Left cardiac atrium (tissue), 4 donors: Measurements from ENCODE around the gene MYH9. TPM values are rescaled to one million over a fixed set of nuclear protein-coding genes. Genes with fewer than 3 reads are reported as not detected.
A peak's percentile ranks its signal among the peaks of the same experiment; 100 is the strongest.

Experiments
- ATAC-seq, 2 donors: fragments of 200-7000 bp; cut with Tn5 transposase; one replicate each; pipeline ENCODE4 v1.9.1; 2020; ENCODE audit warnings: mild to moderate bottlenecking in 2 of 2, moderate library complexity in 2 of 2
- DNase-seq: peaks from one replicate; pipeline ENCODE4 v3.0.0-alpha.2; 2020
- intact Hi-C, 2 donors: fragments of 100-400 bp; cut with DNase I; formaldehyde crosslinking; loops; one replicate each; pipeline versions ENCODE4 v1.14.1 to v1.15.1; 2022 to 2023
- total RNA-seq, 2 donors: library from RNA; stranded (reverse); fragmentation: NEBNext Ultra II Directional; extraction: Animal tissue kit (Norgen Biotek cat#: 25700); gene quantifications; one replicate each; pipeline ENCODE4 v1.2.1, GENCODE V29; 2021
- donor health status: DM: no; HTN: yes; CAD: no.
- donor health status: DM: no; HTN: yes; CAD: no; lungs with severe emphysema.
- donor health status: DM: yes; HTN: yes; CAD: no.
- donor health status: Dilated cardiomyopathy.

The MYH9 gene
- total RNA-seq, 2 donors from 2014 or later, result 225 to 367 TPM

DNA sequence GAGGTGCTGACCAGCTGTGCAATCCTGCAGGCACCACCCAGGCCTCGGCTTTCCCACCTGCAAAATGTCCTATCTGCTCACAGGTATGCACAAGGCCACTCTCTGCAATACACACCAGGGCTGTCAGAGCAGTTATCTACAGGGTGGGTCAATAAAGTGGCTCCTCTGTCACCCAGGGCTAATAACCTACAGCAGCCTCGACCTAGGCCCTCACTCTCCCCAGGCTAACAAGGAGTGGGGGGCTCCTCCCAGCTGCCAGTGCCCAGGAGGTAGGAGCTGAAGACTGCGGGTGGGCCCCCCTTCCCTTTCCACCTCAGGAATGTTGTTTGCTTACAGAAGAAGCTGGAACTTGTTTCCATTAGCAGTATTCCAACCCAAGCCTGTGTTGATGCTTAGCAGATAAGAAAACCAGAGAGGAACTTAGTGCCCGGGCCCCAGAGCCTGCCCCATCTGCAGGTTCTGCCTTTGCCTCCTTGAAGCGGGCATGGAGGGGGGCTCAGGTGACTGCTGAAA is 26.8 kb downstream of the MYH9 start:
- no peak for ATAC-seq
- intact Hi-C loops, result no loop called here
- no peak for DNase-seq

DNA sequence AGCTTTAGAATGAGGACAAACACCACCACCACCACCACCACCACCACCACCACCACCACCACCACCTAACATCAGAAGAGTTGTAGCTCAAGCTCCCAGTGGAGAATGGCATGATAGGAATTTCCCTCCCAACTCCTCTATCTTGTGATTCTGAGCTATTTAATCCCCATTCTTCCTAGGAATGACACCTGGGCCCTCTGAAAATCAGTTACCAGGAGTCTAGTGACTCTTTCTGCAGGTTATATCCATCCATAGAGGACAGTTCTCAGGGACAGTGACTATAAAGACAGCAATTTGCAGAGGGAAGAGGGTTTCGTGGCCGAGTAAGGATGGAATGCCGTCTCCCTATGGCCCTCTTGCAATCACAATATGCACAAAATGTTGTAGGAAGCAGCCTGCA is 27.8 kb downstream of the MYH9 start:
- ATAC-seq (no peak), DNase-seq (no peak)
- intact Hi-C loops, result no loop called here

- intact Hi-C loops, result no loop called here
- DNase-seq (no peak), ATAC-seq (peak; percentile 4 to 13)
Observed at GRCh38 chr22:36359470-36359996, 28.2 kb downstream of the MYH9 start.

GRCh38 chr22:36358533-36359469 is 29.0 kb downstream of the MYH9 start:
- intact Hi-C loops, result no loop called here
- ATAC-seq (peak in 1 of 2 donors; percentile 11), DNase-seq (no peak)

DNA sequence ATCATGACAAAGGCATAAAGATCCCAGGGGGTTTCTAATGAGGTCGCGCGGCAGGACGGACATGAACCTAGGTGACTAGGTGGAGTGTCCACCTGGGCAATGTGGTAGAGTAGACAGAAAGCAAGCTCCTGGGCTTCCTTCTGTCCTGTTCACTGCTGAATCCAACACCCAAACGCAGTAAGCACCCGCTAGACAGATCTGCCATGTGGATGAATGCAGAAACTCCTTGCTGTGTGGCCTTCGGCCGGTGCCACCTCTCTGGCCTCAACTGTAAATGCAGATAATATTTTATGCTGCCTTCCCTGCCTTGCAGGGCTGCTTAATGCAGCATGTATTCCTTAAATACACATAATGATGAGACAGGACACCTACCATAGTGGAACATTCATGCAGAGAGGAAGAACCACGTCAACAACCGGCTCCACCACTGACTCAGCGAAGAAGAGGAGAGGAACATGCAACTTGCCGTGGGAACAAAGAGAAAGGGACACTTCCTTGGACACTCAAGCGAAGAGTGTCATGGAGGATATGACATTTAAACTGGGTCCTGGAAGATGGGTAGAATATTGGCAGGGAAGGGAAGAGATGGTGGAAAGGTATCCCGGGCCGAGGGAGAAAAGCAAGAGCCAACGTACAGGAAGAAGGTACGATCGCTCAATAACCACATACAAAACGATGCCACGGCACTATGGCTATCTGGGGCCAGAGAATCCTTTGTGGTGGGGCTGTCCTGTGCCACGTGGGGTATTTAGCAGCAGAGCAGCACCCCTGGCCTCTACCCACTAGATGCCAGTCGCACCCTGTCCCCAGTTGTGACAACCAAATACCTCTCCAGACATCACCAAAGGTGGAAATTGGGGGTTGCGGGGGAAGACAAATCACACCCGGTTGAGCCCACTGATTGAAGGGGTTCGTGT is 30.8 kb downstream of the MYH9 start:
- ATAC-seq, result no peak
- intact Hi-C loops, result no loop called here
- no peak for DNase-seq

GRCh38 chr22:36355894-36356293 is 31.9 kb downstream of the MYH9 start:
- no peak for ATAC-seq
- DNase-seq, result no peak
- intact Hi-C loops, result no loop called here

- DNase-seq (no peak), ATAC-seq (peak in 1 of 2 donors; percentile 4)
- intact Hi-C loops, result no loop called here
Observed at GRCh38 chr22:36355362-36355761, 32.4 kb downstream of the MYH9 start.

DNA sequence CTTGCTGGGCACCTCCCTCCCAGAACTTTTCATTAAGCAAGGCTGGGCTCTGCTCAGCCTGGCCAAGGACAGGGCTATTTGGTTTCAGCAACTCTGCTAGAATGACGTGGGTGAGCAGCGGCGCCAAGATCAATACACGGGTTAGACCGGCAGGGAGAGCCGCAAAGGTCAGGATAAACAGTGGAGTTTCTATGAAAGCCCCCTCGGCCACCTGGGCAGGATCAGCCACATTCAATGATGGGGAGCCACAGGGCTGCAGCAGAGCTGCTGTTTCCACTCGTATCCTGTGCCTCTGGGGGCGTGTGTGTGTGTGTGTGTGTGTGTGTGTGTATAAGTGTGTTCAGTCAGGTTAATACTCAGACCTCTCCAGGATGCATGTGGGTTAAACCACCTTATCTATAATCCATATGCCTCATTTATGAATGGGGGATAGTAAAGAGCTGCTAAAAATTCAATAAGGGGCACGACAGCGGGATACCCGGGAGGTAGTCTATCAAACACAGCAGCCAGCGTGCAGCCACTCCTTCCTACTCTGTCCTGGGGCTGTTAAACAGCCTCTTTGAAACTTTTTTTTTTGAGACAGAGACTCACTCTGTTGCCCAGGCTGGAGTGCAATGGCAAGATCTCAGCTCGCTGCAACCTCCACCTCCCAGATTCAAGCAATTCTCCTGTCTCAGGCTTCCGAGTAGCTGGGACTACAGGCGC is 34.8 kb downstream of the MYH9 start:
- peak; percentile 64 to 66 for ATAC-seq
- intact Hi-C loops, result no loop called here
- peak; percentile 86 for DNase-seq

GRCh38 chr22:36351921-36352802 is 35.6 kb downstream of the MYH9 start:
- no peak for DNase-seq
- intact Hi-C loops, result no loop called here
- peak; percentile 3 to 15 for ATAC-seq

DNA sequence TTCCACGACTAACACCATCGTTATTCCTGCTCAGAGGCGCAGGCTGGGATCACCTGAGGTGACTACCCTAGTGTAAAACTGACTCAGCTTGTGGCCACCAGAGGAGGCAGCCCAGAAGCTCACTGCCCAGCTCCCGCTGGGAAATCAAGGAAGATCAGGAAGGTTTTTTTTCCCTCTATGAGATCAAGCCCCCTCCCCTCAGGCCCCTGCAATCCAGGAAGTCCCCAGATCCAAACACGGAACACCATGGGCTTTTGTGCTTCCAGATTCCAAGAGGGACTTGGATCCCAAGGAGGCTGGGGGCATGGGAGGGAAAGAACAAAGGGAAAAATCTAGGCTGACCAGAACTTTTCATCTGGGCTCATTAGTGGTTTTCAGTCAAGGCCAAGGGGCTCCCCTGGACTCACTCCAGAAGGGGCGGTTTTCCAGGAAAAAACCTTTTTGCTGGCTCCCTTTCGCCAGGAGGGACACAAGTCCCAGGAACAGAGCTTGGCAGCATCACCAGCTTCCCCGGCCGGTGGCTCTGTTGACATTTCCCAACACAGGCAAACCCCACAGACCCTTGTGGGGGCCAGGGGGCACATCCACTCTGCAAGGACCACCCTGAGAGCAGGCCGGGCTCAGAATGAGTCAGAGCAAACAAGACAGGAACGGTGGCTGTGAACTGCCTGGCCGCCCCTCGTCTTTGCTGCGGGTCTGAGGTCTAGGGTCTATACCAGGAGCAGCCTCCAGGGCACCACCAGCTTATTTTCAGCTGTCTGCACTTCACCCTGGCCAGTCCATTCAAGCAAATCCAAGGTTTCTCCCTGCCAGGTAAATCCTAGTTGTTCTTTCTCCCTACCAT is 36.8 kb downstream of the MYH9 start:
- ATAC-seq, result no peak
- intact Hi-C loops, result no loop called here
- no peak for DNase-seq

- ATAC-seq (no peak), DNase-seq (no peak)
- intact Hi-C loops, result no loop called here
Observed at GRCh38 chr22:36349726-36350125, 38.0 kb downstream of the MYH9 start.

DNA sequence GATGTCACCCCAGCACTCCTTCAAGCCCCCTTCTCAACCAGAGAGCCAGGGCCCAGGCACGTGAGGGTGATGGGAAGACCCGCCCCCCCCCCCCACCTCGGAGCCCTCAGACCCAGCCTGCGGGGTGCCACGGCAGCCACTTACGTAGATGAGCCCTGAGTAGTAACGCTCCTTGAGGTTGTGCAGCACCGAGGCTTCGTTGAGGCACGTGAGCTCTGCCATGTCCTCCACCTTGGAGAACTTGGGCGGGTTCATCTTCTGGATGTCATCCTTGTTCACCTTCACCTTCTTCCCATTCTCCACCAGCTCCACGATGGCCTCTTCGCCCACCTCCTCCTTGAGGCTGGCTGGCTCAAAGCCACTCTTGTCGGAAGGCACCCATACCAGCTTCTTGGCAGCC is 39.0 kb downstream of the MYH9 start:
- DNase-seq, result no peak
- intact Hi-C loops, result no loop called here

GRCh38 chr22:36347094-36347493 is 40.7 kb downstream of the MYH9 start:
- DNase-seq (no peak), ATAC-seq (no peak)
- intact Hi-C loops, result no loop called here

More for the DNA sequence above, 39.0 kb downstream of the MYH9 start:
- ATAC-seq, result no peak

GRCh38 chr22:36344106-36344827 is 43.5 kb downstream of the MYH9 start:
- intact Hi-C loops, result no loop called here
- no peak for ATAC-seq
- no peak for DNase-seq

DNA sequence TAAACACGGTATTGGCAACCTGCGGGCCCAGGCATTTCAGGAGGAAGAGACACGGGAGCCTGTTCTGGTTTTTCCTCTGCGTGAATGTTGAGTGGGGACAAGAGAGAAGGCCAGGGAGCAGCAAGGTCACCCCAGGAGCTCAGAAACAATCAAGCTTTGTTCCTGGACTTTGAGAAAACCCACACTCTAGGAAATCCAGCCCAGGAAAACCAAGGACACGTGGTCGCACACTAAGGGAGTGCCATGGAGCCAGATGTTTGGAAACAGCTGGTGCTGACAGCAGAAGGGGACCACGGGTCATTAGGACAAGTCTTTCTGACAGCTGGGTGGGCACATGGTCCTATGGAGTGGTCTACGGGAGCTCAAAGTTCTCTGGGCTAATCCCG is 44.1 kb downstream of the MYH9 start:
- DNase-seq (no peak), ATAC-seq (peak in 1 of 2 donors; percentile 10)
- intact Hi-C loops, result no loop called here

GRCh38 chr22:36343070-36343719 is 44.6 kb downstream of the MYH9 start:
- intact Hi-C loops, result no loop called here
- ATAC-seq, result no peak
- no peak for DNase-seq
